GM08714 (cell line): ENCODE data around the gene ELAC2.

Experiments
- H3K4me3 ChIP-seq: fragments of 200-500 bp; sonication (Bioruptor generic); 2 replicates; pipeline ENCODE4 v1.5.1; 2014; ENCODE audit warnings: mild to moderate bottlenecking, low read length, inconsistent platforms
- ZNF274 ChIP-seq: IDR thresholded peaks from 2 replicates; pipeline ENCODE4 v1.6.1; 2012; ENCODE audit warnings: mild to moderate bottlenecking, low read depth, low read length

Gene ELAC2

DNA sequence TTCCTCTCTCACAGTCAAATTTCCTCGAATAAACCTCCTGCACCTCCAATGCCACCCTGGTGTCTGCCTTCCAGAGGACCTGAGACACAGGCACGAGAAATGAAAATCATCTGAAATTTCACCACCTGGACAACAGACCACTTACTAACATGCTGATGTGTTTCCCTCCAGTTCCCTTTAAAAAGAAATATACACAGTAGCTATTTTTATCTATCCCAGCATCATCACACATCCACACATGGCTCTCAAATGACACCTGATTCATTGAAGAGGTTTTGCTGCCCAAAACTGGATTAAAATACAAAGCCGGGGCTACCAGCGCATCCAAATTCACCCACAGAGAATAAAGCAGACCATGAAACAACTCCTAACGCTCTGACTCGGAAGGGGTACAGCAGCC, 13.9 kb downstream of the ELAC2 start:
- H3K4me3 ChIP-seq = no peak overlapping the region
- TF ChIP-seq ZNF274 = no peak

DNA sequence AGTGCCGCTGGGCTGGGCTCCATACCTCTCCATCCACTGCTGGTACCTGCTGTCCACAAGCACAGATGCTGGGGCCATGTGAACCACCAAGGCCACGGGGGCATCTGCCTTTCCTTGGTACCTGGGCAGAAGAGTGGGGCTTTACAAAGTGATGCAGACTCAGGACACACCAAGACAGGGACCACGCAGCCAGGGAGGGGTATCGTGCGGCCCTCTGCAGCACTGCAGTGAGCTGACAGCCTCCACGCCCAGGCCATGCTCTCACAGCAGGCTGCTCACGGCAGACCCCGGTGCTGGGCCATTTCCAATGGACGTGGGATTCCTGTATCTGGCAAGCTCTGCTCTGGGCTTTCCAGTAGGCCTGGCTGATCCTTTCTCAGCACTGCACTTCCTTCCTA, 14.4 kb downstream of the ELAC2 start:
- no peak overlapping the region for H3K4me3 ChIP-seq
- no peak for TF ChIP-seq ZNF274

GRCh38 chr17:13002761-13003453, 14.9 kb downstream of the ELAC2 start:
- no peak overlapping the region for H3K4me3 ChIP-seq
- no peak for TF ChIP-seq ZNF274

GRCh38 chr17:13001991-13002615, 15.7 kb downstream of the ELAC2 start:
- H3K4me3 ChIP-seq = no peak overlapping the region
- TF ChIP-seq ZNF274 = no peak

DNA sequence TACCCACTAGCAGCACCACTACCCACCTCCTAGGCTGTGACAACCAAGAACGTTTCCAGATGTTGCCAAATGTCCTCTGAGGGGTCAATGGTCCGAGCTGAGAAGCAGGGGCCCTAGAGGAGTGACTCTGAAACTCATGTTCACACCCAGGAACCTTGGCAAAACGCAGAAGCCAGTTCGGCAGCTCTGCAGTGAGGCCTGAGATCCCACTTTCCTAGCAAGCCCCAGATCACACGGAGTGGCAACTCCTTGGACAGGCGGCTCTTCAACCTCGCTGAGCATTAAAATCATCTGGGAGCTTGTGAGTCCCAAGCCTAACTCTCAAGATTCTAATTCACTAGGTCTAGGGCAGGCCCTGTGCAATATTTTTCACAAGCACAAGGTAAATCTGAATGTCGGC, 17.3 kb downstream of the ELAC2 start:
- no peak overlapping the region for H3K4me3 ChIP-seq
- no peak for TF ChIP-seq ZNF274

- no peak overlapping the region for H3K4me3 ChIP-seq
- no peak for TF ChIP-seq ZNF274
Observed at GRCh38 chr17:12998874-12999273, 19.0 kb downstream of the ELAC2 start.

DNA sequence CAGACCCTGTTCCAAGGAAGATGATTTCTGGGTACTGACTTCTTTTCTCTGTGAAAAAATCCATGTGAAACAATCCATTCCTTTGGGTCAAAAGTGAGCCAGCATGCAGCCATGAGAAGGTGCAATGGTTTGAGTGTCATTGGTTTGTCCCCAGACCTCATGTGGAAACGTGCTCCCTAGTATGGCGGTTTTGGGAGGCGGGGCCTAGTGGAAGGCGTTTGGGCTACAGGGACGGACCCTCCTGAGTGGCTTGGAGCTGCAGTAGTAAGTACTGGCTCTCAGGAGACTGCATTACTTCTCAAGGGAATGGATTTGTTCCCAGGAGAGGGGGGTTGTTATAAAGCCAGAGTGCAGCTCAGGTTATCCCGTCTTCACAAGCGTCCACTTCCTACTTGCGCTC, 19.4 kb downstream of the ELAC2 start:
- no peak for TF ChIP-seq ZNF274
- H3K4me3 ChIP-seq = no peak overlapping the region

GRCh38 chr17:12996941-12997340, 20.9 kb downstream of the ELAC2 start:
- no peak overlapping the region for H3K4me3 ChIP-seq
- TF ChIP-seq ZNF274 = no peak

GRCh38 chr17:12996357-12996756, 21.5 kb downstream of the ELAC2 start:
- H3K4me3 ChIP-seq = no peak overlapping the region
- TF ChIP-seq ZNF274 = no peak

DNA sequence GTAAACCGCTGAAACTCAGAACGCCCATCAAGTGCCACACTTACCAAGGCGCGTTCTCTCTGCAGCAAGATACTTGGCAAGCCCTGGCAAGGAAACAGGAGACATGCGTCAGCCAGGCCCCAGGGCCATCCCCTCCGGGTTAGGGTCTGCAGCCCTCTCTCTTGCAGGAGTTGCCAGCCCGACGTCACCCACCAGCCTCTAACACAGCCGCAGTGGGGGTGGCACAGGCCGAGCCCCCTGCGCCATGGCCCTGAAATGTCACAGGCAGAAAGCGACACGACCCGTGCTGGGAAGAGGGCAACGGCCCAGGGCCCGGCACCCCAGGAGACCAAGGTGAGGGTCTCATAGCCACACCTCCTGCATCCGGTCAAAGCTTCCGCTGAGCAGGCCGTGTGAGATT, 21.9 kb downstream of the ELAC2 start:
- no peak overlapping the region for H3K4me3 ChIP-seq
- TF ChIP-seq ZNF274 = no peak

DNA sequence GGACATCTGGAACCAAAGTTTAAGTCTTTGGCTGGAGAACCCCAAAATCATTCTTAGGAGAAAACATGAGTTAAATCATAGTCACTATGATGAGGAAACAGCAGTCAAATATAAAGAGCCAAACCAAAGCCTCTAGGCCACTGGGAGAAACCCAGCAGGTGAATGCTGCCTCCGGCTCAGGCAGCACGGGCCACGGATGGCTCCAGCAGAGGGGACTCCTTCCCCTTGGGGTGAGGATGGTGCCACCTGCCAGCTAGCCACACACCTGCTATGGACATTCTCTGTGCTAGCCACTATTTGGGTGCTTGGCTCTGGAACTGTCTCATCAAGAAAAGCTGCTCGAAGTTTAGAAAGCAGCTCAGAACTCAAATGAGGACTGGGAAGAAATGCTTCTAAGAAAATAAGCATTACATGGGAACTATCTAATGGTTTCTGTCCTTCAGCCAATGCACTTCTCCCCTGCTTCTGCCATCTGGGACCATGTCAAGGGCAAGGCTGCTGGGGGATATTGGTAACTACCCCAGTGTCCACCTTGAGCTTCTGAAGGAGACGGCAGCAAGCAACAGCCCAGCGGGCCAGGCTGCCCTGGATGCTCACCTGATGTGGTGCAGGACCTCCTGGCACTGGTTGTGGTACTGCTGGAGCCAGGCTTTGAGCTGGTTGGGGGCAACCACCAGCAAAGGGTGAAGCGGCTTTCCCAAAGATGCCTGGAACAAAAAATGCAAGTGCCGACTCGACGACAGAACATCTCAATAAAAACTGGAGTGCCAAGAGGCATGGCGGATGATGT, 22.5 kb downstream of the ELAC2 start:
- no peak for TF ChIP-seq ZNF274
- no peak overlapping the region for H3K4me3 ChIP-seq

GRCh38 chr17:12994341-12995074, 23.3 kb downstream of the ELAC2 start:
- no peak for TF ChIP-seq ZNF274
- H3K4me3 ChIP-seq = no peak overlapping the region

- no peak overlapping the region for H3K4me3 ChIP-seq
- TF ChIP-seq ZNF274 = no peak
Observed at GRCh38 chr17:12993631-12994030, 24.2 kb downstream of the ELAC2 start.

GRCh38 chr17:12992676-12993075, 25.2 kb downstream of the ELAC2 start:
- TF ChIP-seq ZNF274 = no peak
- no peak overlapping the region for H3K4me3 ChIP-seq

GRCh38 chr17:12990926-12991325, 26.9 kb downstream of the ELAC2 start:
- H3K4me3 ChIP-seq = no peak overlapping the region
- TF ChIP-seq ZNF274 = no peak
